Fibroblast of skin of left biceps (primary cell): ENCODE results near the gene EEF1AKMT3.
A peak's percentile ranks its signal among the peaks of the same experiment; 100 is the strongest.

Experiments
- DNase-seq, 2 experiments: peaks; one replicate each; pipeline ENCODE4 v3.0.0-alpha.2; 2013; ENCODE audit warnings: low read depth in 2 of 2

Gene EEF1AKMT3

GRCh38 chr12:57783466-57783801 is 11.0 kb downstream of the EEF1AKMT3 start:
- DNase-seq, result no peak

- DNase-seq, result no peak
These were observed 11.4 kb downstream of the EEF1AKMT3 start for GRCh38 chr12:57783861-57784260.

- DNase-seq, result peak; percentile 55 to 60
These were observed 21.5 kb downstream of the EEF1AKMT3 start for GRCh38 chr12:57793920-57794319.

GRCh38 chr12:57795354-57795753 is 22.9 kb downstream of the EEF1AKMT3 start:
- DNase-seq, result no peak

GRCh38 chr12:57796996-57797395 is 24.6 kb downstream of the EEF1AKMT3 start:
- DNase-seq, result peak in 1 of 2 experiments; percentile 16

- no peak for DNase-seq
These were observed 25.5 kb downstream of the EEF1AKMT3 start for GRCh38 chr12:57797933-57798332.

GRCh38 chr12:57800965-57801364 is 28.6 kb downstream of the EEF1AKMT3 start:
- no peak for DNase-seq

GRCh38 chr12:57802607-57803006 is 30.2 kb downstream of the EEF1AKMT3 start:
- DNase-seq, result no peak

- no peak for DNase-seq
These were observed 31.0 kb downstream of the EEF1AKMT3 start for GRCh38 chr12:57803319-57803893.

- no peak for DNase-seq
These were observed 34.3 kb downstream of the EEF1AKMT3 start for GRCh38 chr12:57806677-57807076.

- DNase-seq, result no peak
These were observed 34.9 kb downstream of the EEF1AKMT3 start for GRCh38 chr12:57807285-57807684.

GRCh38 chr12:57808351-57808750 is 35.9 kb downstream of the EEF1AKMT3 start:
- no peak for DNase-seq

- no peak for DNase-seq
These were observed 37.0 kb downstream of the EEF1AKMT3 start for GRCh38 chr12:57809425-57809824.

GRCh38 chr12:57810450-57810849 is 38.0 kb downstream of the EEF1AKMT3 start:
- DNase-seq, result peak; percentile 33 to 39

- no peak for DNase-seq
These were observed 38.8 kb downstream of the EEF1AKMT3 start for GRCh38 chr12:57811028-57811755.

- no peak for DNase-seq
These were observed 40.9 kb downstream of the EEF1AKMT3 start for GRCh38 chr12:57813111-57813970.

GRCh38 chr12:57813971-57814772 is 41.8 kb downstream of the EEF1AKMT3 start:
- no peak for DNase-seq

- no peak for DNase-seq
These were observed 43.0 kb downstream of the EEF1AKMT3 start for GRCh38 chr12:57815177-57816000.

GRCh38 chr12:57816001-57816854 is 43.8 kb downstream of the EEF1AKMT3 start:
- no peak for DNase-seq

GRCh38 chr12:57816855-57817151 is 44.4 kb downstream of the EEF1AKMT3 start:
- DNase-seq, result no peak
